HG03575 (cell line): ENCODE data around the gene BPIFA2.
"Not testable (repeated sequence)": the region's sequence is repeated elsewhere in the genome, so short reads cannot be mapped to it uniquely, and the experiment has no call there.

Experiments
- ATAC-seq: cut with Tn5 transposase; IDR thresholded peaks from one replicate; pipeline ENCODE4 v1.9.1; 2021; ENCODE audit not compliant: unreplicated experiment, insufficient number of reproducible peaks, low FRiP score; ENCODE audit errors: extremely low read depth

The BPIFA2 gene

DNA sequence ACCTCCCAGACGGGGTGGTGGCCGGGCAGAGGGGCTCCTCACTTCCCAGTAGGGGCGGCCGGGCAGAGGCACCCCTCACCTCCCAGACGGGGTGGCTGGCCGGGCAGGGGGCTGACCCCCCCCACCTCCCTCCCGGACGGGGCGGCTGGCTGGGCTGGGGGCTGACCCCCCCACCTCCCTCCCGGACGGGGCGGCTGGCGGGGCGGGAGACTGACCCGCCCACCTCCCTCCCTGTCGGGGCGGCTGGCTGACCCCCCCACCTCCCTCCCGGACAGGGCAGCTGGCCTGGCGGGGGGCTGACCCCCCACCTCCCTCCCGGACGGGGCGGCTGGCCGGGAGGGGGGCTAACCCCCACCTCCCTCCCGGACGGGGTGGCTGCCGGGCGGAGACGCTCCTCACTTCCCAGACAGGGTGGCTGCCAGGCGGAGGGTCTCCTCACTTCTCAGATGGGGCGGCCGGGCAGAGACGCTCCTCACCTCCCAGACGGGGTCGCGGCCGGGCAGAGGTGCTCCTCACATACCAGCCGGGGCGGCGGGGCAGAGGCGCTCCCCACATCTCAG is 17.2 kb downstream of the BPIFA2 start:
- ATAC-seq: not testable (repeated sequence)

GRCh38 chr20:33187491-33187890 is 19.5 kb downstream of the BPIFA2 start:
- ATAC-seq: no peak

- ATAC-seq: no peak
These were observed 20.5 kb downstream of the BPIFA2 start for GRCh38 chr20:33188421-33188820.

- no peak for ATAC-seq
These were observed 23.5 kb downstream of the BPIFA2 start for GRCh38 chr20:33191484-33191883.

- ATAC-seq: no peak
These were observed 24.0 kb downstream of the BPIFA2 start for GRCh38 chr20:33191955-33192354.

- no peak for ATAC-seq
These were observed 25.0 kb downstream of the BPIFA2 start for GRCh38 chr20:33192912-33193501.

DNA sequence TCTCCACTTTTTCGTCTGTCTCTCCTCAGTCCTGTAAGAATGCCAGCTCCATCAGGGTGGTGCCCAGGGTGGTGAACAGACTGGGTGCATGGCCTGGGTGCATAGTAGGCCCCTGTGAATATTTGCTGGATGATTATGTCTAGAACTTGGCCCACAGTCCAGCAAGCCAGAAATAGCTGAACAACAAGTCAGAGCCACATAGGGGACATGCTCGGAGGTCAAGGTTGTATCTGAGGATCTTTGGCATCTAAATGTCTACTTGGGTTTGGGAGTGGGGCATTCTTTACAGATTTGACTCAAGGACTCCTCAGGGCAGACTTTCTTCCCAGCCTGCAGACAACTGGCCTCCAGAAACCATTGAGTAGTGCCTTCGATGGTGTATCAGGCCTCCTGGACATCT is 31.1 kb downstream of the BPIFA2 start:
- ATAC-seq: no peak

DNA sequence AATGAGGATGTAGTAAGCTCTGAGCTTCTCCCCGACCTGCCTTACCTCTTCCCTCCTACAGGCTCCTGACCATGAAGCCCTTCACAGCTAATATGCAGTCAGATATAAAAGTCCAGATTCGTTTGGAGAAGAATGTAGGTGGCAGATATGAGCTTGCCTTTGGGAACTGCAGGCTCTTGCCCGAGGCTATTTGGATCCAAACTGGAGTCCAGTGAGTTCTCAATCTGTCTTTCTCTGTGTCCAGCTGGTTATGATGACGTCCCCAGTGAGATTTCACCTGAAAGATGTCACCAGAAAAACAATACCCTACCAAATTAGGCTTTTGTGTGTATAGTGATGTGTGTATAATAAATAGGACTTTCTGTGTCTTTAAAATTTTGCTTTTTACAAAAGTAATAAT is 34.5 kb downstream of the BPIFA2 start:
- ATAC-seq: no peak

DNA sequence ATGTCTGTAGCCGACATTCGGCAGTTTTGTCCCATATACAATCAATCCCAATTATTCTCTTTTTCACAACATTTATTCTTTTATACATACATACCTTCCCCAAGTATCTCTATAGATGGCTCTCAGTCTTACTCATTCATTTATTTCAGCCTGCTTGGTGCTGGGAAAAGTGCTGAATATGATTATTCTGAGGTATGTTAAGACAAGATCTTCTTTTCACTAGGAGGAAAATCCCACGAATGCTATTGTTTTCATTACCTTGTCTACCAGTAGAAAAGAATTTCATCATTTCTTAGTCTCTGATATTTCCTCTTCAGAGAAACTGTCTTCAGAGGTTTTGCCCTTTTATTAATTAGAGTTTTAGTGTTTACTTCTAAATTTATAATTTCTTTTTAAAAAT is 35.5 kb downstream of the BPIFA2 start:
- no peak for ATAC-seq

- ATAC-seq: no peak
These were observed 41.8 kb downstream of the BPIFA2 start for GRCh38 chr20:33209789-33210188.

- no peak for ATAC-seq
These were observed 42.4 kb downstream of the BPIFA2 start for GRCh38 chr20:33210371-33210770.

DNA sequence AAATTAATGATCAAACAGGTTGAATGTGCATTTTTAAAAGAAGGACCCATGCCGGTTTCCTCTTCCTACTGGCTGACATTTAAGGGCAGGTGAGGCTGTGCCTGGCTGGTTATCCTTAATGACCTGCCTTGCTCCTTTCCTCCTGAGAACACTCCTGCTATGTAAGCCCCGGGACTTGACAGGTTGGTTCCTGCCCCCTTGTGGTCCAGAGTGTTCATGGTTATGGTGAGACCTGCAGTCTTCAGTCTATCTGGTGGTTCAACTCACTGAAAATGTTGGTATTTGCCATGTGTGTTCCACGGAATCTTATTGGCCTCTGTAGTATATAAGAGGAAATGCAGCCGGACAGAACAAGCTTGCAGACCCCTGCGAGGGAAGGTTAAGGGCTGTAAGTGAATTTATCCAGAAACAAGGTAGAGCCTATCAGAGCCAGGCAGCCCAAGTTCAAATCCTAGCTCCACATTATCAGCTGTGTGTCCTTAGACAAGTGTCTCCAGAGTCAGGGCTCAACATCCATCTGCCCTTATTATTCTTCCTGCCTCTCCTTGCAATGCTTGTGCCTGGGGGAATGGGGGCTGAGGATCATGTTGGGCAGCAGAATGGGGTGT is 44.0 kb downstream of the BPIFA2 start:
- no peak for ATAC-seq

DNA sequence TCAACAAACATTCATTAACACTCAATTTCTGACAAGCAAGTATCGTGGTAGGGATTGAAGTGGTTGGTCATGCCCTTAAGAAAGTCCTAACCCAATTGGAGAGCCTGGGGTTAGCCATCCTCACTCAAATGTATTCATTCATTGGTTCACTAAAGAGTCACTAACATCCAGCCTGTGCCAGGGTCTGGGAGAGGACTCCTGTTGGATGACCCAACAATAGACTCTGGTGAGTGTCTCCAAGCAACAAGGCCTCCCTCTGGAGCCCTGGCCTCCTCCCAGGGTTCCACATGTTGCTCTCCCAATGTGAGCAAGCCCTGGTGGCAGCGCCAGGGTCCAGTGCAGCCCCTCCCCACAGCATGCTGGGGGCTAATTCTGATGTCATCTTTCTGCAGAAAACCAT is 49.1 kb downstream of the BPIFA2 start, which contains the start of gene BPIFA3:
Gene BPIFA3 (plus strand): TSS at position 301 of the 400 bp plus-strand sequence. CDS start 185 bp downstream, outside the sequence.
- ATAC-seq: no peak

- ATAC-seq: no peak
These were observed 56.4 kb downstream of the BPIFA2 start for GRCh38 chr20:33224399-33224798.

GRCh38 chr20:33229843-33230242 is 61.9 kb downstream of the BPIFA2 start:
- ATAC-seq: no peak
